HepG2 (cell line): ENCODE data around the gene DND1. TPM values are rescaled to one million over a fixed set of nuclear protein-coding genes. Genes with fewer than 3 reads are reported as not detected.
A peak's percentile ranks its signal among the peaks of the same experiment; 100 is the strongest.

Source experiments
- FLYWCH1 ChIP-seq: sonication (generic); formaldehyde crosslinking; IDR thresholded peaks from 2 replicates; pipeline ENCODE4 v1.8.1; 2023; ENCODE audit warnings: mild to moderate bottlenecking, missing genetic modification reagents
- GABPB1 ChIP-seq: IDR thresholded peaks from 2 replicates; pipeline ENCODE4 v1.6.1; 2016; ENCODE audit warnings: mild to moderate bottlenecking, missing genetic modification reagents, moderate library complexity, missing compliant biosample characterization
- HBP1 ChIP-seq: IDR thresholded peaks from 2 replicates; pipeline ENCODE4 v1.6.1; 2016; ENCODE audit warnings: low read depth, control low read depth
- HNF4G ChIP-seq, 2 experiments: sonication (generic) in 1 of 2; formaldehyde crosslinking in 1 of 2; IDR thresholded peaks; 2 replicates each; pipeline versions ENCODE4 v1.4.0 to v1.6.1; 2011 to 2020; ENCODE audit warnings: borderline replicate concordance in 2 of 2, low read depth in 2 of 2, mild to moderate bottlenecking in 2 of 2, low read length in 1 of 2, missing genetic modification reagents in 1 of 2, moderate library complexity in 1 of 2
- MXD3 ChIP-seq: IDR thresholded peaks from 2 replicates; pipeline ENCODE4 v1.6.1; 2016; ENCODE audit warnings: mild to moderate bottlenecking, missing biosample characterization, missing genetic modification reagents
- RARG ChIP-seq: sonication (generic); formaldehyde crosslinking; IDR thresholded peaks from 2 replicates; pipeline ENCODE4 v1.4.0; 2020; ENCODE audit warnings: low read depth, mild to moderate bottlenecking, missing genetic modification reagents
- RCOR2 ChIP-seq: IDR thresholded peaks from 2 replicates; pipeline ENCODE4 v1.6.1; 2016; ENCODE audit warnings: missing biosample characterization, missing genetic modification reagents
- RERE ChIP-seq: IDR thresholded peaks from 2 replicates; pipeline ENCODE4 v1.6.1; 2016; ENCODE audit warnings: low read depth, missing genetic modification reagents, missing compliant biosample characterization
- SP1 ChIP-seq, 2 experiments: fragments of 450-650 bp in 1 of 2; sonication (generic) in 1 of 2; formaldehyde crosslinking in 1 of 2; IDR thresholded peaks; 2 replicates each; pipeline versions ENCODE4 v1.4.0 to v1.6.1; 2016 to 2020; ENCODE audit warnings: missing genetic modification reagents in 1 of 2
- TSC22D2 ChIP-seq: sonication (generic); formaldehyde crosslinking; IDR thresholded peaks from 2 replicates; pipeline ENCODE4 v1.5.1; 2020; ENCODE audit warnings: missing genetic modification reagents, mild to moderate bottlenecking, borderline replicate concordance
- ZFP1 ChIP-seq: IDR thresholded peaks from 2 replicates; pipeline ENCODE4 v1.6.1; 2016
- ZNF646 ChIP-seq: sonication (generic); formaldehyde crosslinking; IDR thresholded peaks from 2 replicates; pipeline ENCODE4 v1.9.0; 2021; ENCODE audit warnings: mild to moderate bottlenecking, missing genetic modification reagents
- ZNF709 ChIP-seq: sonication (generic); formaldehyde crosslinking; IDR thresholded peaks from 2 replicates; pipeline ENCODE4 v1.5.0; 2020; ENCODE audit warnings: mild to moderate bottlenecking, missing genetic modification reagents
- polyA plus RNA-seq, 8 experiments: library from polyadenylated mRNA; depleted of rRNA in 3 of 8; stranded (reverse) in 7 of 8; unstranded in 1 of 8; fragments of >200 nt; fragmentation: Illumina TruSeq in 4 of 8; extraction: Trizol in 4 of 8; gene quantifications; 2 replicates each; pipeline versions ENCODE4 v1.2.1 to v1.2.3, GENCODE V29; 2011 to 2016; ENCODE audit warnings: low read depth in 4 of 8, missing spikeins in 1 of 8, mixed read lengths in 1 of 8; ENCODE audit not compliant: insufficient read depth in 1 of 8
- total RNA-seq, 5 experiments: library from RNA; depleted of rRNA; stranded (reverse); fragments of >200 nt; fragmentation: Illumina TruSeq; extraction: Trizol; gene quantifications; 2 replicates each; pipeline ENCODE4 v1.2.3, GENCODE V29; 2016; ENCODE audit warnings: low read depth in 1 of 5

The DND1 gene
- total and polyA plus RNA-seq, 2 of the 13 experiments (the other 11 are each of a cell fraction or from before 2014, with no cell fraction given), result 0.48 to 0.55 TPM

GRCh38 chr5:140690941-140691924 lies 17.9 kb upstream of the DND1 start, which contains the start of the genes HARS1 and HARS2 (continued):
- TF ChIP-seq RERE (CRISPR knock-in tag) (0 out of 2 replicates have a peak, but pooled peaks have one; percentile 34), RARG (CRISPR knock-in tag) (no peak), TSC22D2 (CRISPR knock-in tag) (peak; percentile 42; the same call in 1 of the 2 replicates), MXD3 (CRISPR knock-in tag) (peak; percentile 87), ZFP1 (CRISPR knock-in tag) (peak; percentile 77), GABPB1 (peak; percentile 99), SP1 (IDR thresholded peaks at IDR 0.05) (no peak), SP1 (CRISPR knock-in tag; IDR thresholded peaks at IDR 0.05) (peak; percentile 39; the same call in 1 of the 2 replicates), FLYWCH1 (CRISPR knock-in tag) (no peak), ZNF709 (CRISPR knock-in tag) (peak; percentile 94; the same call in 1 of the 2 replicates), RCOR2 (CRISPR knock-in tag) (0 out of 2 replicates have a peak, but pooled peaks have one; percentile 38), HBP1 (no peak), ZNF646 (CRISPR knock-in tag) (no peak), HNF4G (IDR thresholded peaks at IDR 0.05; ENCODE audit: borderline replicate concordance, low read depth, low read length) (no peak), HNF4G (CRISPR knock-in tag; IDR thresholded peaks at IDR 0.05; ENCODE audit: borderline replicate concordance, low read depth) (no peak)
